Left forelimb (tissue), 1 donor: ENCODE results near the gene COMT.
"Not testable (repeated sequence)": the region's sequence is repeated elsewhere in the genome, so short reads cannot be mapped to it uniquely, and the experiment has no call there.

ENCODE experiments used
- DNase-seq: peaks from one replicate; pipeline ENCODE4 v3.0.0-alpha.2; 2018; ENCODE audit warnings: low spot score

COMT gene

GRCh38 chr22:19929586-19930550, 11.7 kb upstream of the COMT start:
- no peak for DNase-seq

GRCh38 chr22:19930551-19931486, 10.8 kb upstream of the COMT start:
- no peak for DNase-seq

- DNase-seq: no peak
Observed at GRCh38 chr22:19931514-19931913, 10.1 kb upstream of the COMT start.

- no peak for DNase-seq
Observed at GRCh38 chr22:19932367-19933206, 9.0 kb upstream of the COMT start.

GRCh38 chr22:19933341-19934241, 8.0 kb upstream of the COMT start:
- no peak for DNase-seq

- not testable (repeated sequence) for DNase-seq
Observed at GRCh38 chr22:19935123-19935718, 6.4 kb upstream of the COMT start.

GRCh38 chr22:19936513-19936912, 5.1 kb upstream of the COMT start:
- no peak for DNase-seq

- no peak for DNase-seq
Observed at GRCh38 chr22:19937616-19938473, 3.7 kb upstream of the COMT start.

GRCh38 chr22:19940536-19941364, 822 bp upstream of the COMT start:
- no peak for DNase-seq

GRCh38 chr22:19942157-19943081, 847 bp downstream of the COMT start:
- no peak for DNase-seq

GRCh38 chr22:19943082-19944026, 1.8 kb downstream of the COMT start:
- no peak for DNase-seq

GRCh38 chr22:19948057-19948760, 6.6 kb downstream of the COMT start:
- no peak for DNase-seq

GRCh38 chr22:19951346-19951745, 9.8 kb downstream of the COMT start:
- DNase-seq: no peak

GRCh38 chr22:19955241-19956128, 13.9 kb downstream of the COMT start:
- DNase-seq: no peak
